Measurements from ENCODE around the gene TTYH1. TPM values are rescaled to one million over a fixed set of nuclear protein-coding genes. Genes with fewer than 3 reads are reported as not detected.

The TTYH1 gene
- total and polyA plus RNA-seq, 2 experiments from 2014 or later, result 7.0 to 11.0 TPM

DNA sequence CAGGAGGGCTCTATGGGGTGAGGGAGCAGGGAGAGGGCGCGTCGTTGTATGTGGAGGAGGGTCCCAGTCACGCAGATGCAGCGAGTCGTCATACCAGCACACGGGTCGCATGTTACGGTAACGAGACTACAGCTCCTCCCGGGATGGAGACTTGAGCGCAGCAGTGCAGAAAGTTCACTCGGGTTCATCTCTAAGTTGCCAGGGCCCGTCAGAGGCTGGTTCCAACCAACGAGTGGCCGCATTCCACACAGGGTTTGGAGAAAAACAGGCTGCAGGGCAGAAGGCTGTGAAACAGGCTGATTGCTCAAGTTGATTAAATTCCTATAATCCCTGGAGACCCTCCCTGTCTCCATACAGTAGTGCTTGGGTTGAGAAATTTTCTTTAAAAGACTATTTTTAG lies 21.9 kb upstream of the TTYH1 start:
- H4K20me1 ChIP-seq (ENCODE audit: insufficient read depth, poor library complexity, severe bottlenecking), result no peaks in the 10 kb centered on the region
- no peaks in the 10 kb centered on the region for H3K9me3 ChIP-seq (ENCODE audit: low read depth)
- 80% methylated on average over 16 of the region's 16 CpGs for WGBS (ENCODE audit: low lambda C conversion rate, missing lambda C conversion rate)
- H2AFZ ChIP-seq, result no peak overlapping the region
- TF ChIP-seq EZH2 (IDR thresholded peaks at IDR 0.05; ENCODE audit: borderline replicate concordance), result no peak
- TF ChIP-seq CTCF (IDR thresholded peaks at IDR 0.05; ENCODE audit: poor library complexity), result no peak
- TF ChIP-seq EZH2phosphoT487 (IDR thresholded peaks at IDR 0.05; ENCODE audit: low read depth, severe bottlenecking, unreplicated experiment), result no peak
- H3K4me1 ChIP-seq (ENCODE audit: insufficient read depth), result no peaks in the 10 kb centered on the region
- peaks cover 14% of the 10 kb centered on the region for H3K27me3 ChIP-seq
- H3K36me3 ChIP-seq (replicated peaks; ENCODE audit: insufficient read depth, low read depth), result no peaks in the 10 kb centered on the region
- no peaks in the 10 kb centered on the region for H3K9me2 ChIP-seq (replicated peaks; ENCODE audit: insufficient read depth)
- no peak overlapping the region for H3K27ac ChIP-seq
- H3K4me3 ChIP-seq, result no peak overlapping the region
- H3K4me2 ChIP-seq, result no peak overlapping the region
- DNase-seq (ENCODE audit: low spot score), result no peak
- H3K79me2 ChIP-seq, result no peaks in the 10 kb centered on the region

DNA sequence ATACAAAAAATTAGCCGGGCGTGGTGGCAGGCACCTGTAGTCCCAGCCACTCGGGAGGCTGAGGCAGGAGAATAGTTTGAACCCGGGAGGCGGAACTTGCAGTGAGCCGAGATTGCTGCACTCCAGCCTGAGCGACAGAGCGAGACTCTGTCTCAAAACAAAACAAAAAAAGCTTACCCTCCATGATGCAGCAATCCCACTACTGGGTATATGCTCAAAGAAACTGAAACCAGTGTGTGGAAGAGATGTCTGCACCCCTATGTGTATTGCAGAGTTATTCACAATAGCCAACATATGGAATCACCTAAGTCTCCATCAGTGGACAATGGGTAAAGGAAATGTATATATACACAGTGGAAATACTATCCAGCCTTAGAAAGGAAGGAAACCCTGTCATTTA lies 19.6 kb upstream of the TTYH1 start:
- no peak overlapping the region for H3K4me2 ChIP-seq
- H3K4me1 ChIP-seq (ENCODE audit: insufficient read depth), result no peaks in the 10 kb centered on the region
- DNase-seq (ENCODE audit: low spot score), result no peak
- no peaks in the 10 kb centered on the region for H3K27me3 ChIP-seq
- no peak overlapping the region for H3K4me3 ChIP-seq
- no peak overlapping the region for H2AFZ ChIP-seq
- WGBS (ENCODE audit: low lambda C conversion rate, missing lambda C conversion rate), result 84% methylated on average over 8 of the region's 8 CpGs
- H3K27ac ChIP-seq, result no peak overlapping the region
- no peaks in the 10 kb centered on the region for H3K9me3 ChIP-seq (ENCODE audit: low read depth)
- TF ChIP-seq EZH2phosphoT487 (IDR thresholded peaks at IDR 0.05; ENCODE audit: low read depth, severe bottlenecking, unreplicated experiment), result no peak
- TF ChIP-seq CTCF (IDR thresholded peaks at IDR 0.05; ENCODE audit: poor library complexity), result no peak
- no peak for TF ChIP-seq EZH2 (IDR thresholded peaks at IDR 0.05; ENCODE audit: borderline replicate concordance)
- no peaks in the 10 kb centered on the region for H3K79me2 ChIP-seq
- no peaks in the 10 kb centered on the region for H4K20me1 ChIP-seq (ENCODE audit: insufficient read depth, poor library complexity, severe bottlenecking)
- H3K36me3 ChIP-seq (replicated peaks; ENCODE audit: insufficient read depth, low read depth), result no peaks in the 10 kb centered on the region
- no peaks in the 10 kb centered on the region for H3K9me2 ChIP-seq (replicated peaks; ENCODE audit: insufficient read depth)

GRCh38 chr19:54399189-54399588 lies 16.1 kb upstream of the TTYH1 start:
- no peaks in the 10 kb centered on the region for H3K9me2 ChIP-seq (replicated peaks; ENCODE audit: insufficient read depth)
- no peaks in the 10 kb centered on the region for H4K20me1 ChIP-seq (ENCODE audit: insufficient read depth, poor library complexity, severe bottlenecking)
- no peak overlapping the region for H3K27ac ChIP-seq
- no peak for DNase-seq (ENCODE audit: low spot score)
- H3K27me3 ChIP-seq, result no peaks in the 10 kb centered on the region
- H2AFZ ChIP-seq, result no peak overlapping the region
- H3K9me3 ChIP-seq (ENCODE audit: low read depth), result no peaks in the 10 kb centered on the region
- TF ChIP-seq EZH2phosphoT487 (IDR thresholded peaks at IDR 0.05; ENCODE audit: low read depth, severe bottlenecking, unreplicated experiment) (no peak), EZH2 (IDR thresholded peaks at IDR 0.05; ENCODE audit: borderline replicate concordance) (no peak)
- H3K4me3 ChIP-seq, result no peak overlapping the region
- WGBS (ENCODE audit: low lambda C conversion rate, missing lambda C conversion rate), result 53% methylated on average over 2 of the region's 2 CpGs
- H3K4me1 ChIP-seq (ENCODE audit: insufficient read depth), result no peaks in the 10 kb centered on the region
- H3K4me2 ChIP-seq, result no peak overlapping the region
- no peaks in the 10 kb centered on the region for H3K79me2 ChIP-seq
- H3K36me3 ChIP-seq (replicated peaks; ENCODE audit: insufficient read depth, low read depth), result no peaks in the 10 kb centered on the region

GRCh38 chr19:54400913-54401312 lies 14.4 kb upstream of the TTYH1 start:
- no peak overlapping the region for H3K4me2 ChIP-seq
- H3K4me1 ChIP-seq (ENCODE audit: insufficient read depth), result no peaks in the 10 kb centered on the region
- H3K27ac ChIP-seq, result no peak overlapping the region
- no peaks in the 10 kb centered on the region for H3K9me2 ChIP-seq (replicated peaks; ENCODE audit: insufficient read depth)
- no peaks in the 10 kb centered on the region for H3K36me3 ChIP-seq (replicated peaks; ENCODE audit: insufficient read depth, low read depth)
- no peaks in the 10 kb centered on the region for H3K27me3 ChIP-seq
- no peak overlapping the region for H2AFZ ChIP-seq
- no peaks in the 10 kb centered on the region for H3K79me2 ChIP-seq
- no peak overlapping the region for H3K4me3 ChIP-seq
- DNase-seq (ENCODE audit: low spot score), result no peak
- no peaks in the 10 kb centered on the region for H4K20me1 ChIP-seq (ENCODE audit: insufficient read depth, poor library complexity, severe bottlenecking)
- WGBS (ENCODE audit: low lambda C conversion rate, missing lambda C conversion rate), result 84% methylated on average over 6 of the region's 6 CpGs
- TF ChIP-seq EZH2phosphoT487 (IDR thresholded peaks at IDR 0.05; ENCODE audit: low read depth, severe bottlenecking, unreplicated experiment) (no peak), CTCF (IDR thresholded peaks at IDR 0.05; ENCODE audit: poor library complexity) (no peak), EZH2 (IDR thresholded peaks at IDR 0.05; ENCODE audit: borderline replicate concordance) (no peak)
- H3K9me3 ChIP-seq (ENCODE audit: low read depth), result no peaks in the 10 kb centered on the region

Data from hepatocyte (in vitro differentiated cells).